ENCODE results near the gene NOP16.

DNA sequence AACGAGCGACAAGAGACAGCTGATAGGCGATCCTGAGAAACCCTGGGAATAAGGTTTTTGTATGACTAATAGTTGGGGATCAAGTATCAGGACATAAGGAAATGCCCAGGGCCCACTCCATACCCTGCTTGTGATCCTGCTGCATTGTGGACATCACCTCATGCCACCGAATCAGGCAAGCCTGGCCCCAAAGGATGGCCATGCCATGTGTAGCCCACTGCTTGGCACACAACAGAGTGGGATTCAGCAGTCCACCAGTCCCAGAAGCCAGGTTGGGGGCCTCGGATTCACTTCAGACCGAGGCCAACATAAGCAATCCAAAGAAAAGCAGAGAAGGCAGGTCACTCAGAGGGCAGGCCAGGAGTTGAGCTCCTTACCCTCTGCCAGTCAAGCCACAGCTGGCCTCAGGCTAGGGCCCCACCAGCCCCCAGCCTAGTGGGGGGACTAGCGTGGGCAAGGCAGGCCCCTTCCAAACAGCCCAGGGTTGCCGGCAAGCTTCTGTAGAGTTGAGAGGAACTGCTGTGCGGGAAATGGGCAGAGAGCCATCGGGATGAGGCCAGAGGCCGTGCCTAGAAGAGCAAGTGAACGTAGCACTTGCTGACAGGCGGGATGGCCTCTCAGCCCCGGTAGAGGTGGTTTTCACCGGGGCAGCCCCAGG, 5.0 kb downstream of the NOP16 start:
- TF ChIP-seq CTCF (IDR thresholded peaks at IDR 0.05): no peak
- no peak for TF ChIP-seq POLR2A (IDR thresholded peaks at IDR 0.05)
- no peak for TF ChIP-seq POLR2AphosphoS5 (IDR thresholded peaks at IDR 0.05)
